EH (cell line): ENCODE data around the gene RBCK1.
"Not testable (repeated sequence)": the region's sequence is repeated elsewhere in the genome, so short reads cannot be mapped to it uniquely, and the experiment has no call there.

Experiments
- DNase-seq: peaks from one replicate; pipeline ENCODE4 v3.0.0-alpha.2; 2015; ENCODE audit warnings: low read depth

Gene RBCK1

DNA sequence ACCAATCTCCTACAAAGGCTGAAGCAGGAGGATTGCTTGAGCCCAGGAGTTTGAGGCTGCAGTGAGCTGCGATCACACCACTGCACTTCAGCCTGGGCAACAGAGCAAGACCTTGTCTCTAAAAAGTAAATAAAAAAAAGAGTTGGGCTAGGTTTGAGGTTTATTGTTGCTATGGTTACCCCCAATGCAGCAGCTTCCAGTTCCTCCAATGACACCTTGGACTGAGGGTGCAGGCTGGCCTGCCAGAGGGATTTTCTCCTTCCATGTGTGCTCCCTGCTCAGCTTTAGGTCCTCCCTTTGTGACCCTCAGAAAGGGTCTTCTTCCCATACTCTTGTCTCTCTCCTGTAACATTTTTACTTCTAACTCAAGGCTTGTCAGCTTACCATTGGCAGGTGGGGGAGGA is 64.8 kb downstream of the RBCK1 start:
- no peak for DNase-seq

- DNase-seq: no peak
Observed at GRCh38 chr20:474581-474980, 66.5 kb downstream of the RBCK1 start.

- DNase-seq: no peak
Observed at GRCh38 chr20:475463-476357, 67.6 kb downstream of the RBCK1 start.

GRCh38 chr20:476561-477249 is 68.6 kb downstream of the RBCK1 start:
- not testable (repeated sequence) for DNase-seq

- DNase-seq: peak; percentile 46
Observed at GRCh38 chr20:478010-478948, 70.2 kb downstream of the RBCK1 start.

GRCh38 chr20:478949-479429 is 70.9 kb downstream of the RBCK1 start:
- DNase-seq: peak; percentile 72

DNA sequence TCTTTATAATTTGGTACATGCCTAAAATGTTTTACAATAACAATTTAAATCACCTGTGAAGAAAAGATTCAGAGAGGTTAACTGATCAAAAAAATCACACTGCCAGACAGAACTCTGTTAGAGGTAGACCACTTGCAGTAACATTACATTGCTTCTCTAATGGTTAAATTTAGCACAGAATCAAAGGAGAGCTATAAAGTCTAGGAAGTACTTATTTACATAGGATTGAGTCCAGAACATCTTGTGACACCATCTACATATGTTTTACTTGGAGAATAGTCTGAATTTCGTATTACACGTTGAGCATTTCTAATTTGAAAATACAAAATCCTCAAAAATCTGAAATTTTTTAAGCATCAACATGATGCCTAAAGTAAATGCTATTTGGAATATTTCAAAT is 71.4 kb downstream of the RBCK1 start:
- peak; percentile 32 for DNase-seq

DNA sequence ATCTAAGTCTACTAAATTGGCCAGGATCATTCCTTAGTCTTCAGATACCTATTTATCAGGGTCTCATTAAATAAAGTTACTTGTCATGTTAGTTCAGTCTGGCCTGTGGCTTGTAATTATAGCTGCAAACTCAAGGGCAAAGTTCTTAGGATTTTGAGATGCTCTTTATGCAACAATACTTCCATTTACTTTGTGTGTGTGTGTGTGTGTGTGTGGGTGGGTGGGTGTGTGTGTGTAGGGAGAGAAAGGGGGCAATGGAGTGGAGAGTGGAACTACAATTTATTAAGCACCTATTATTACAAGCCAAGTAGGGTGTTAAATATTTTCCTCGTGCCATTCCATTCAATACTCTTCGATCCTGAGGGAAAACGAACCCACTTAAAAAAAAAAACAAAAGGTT is 71.9 kb downstream of the RBCK1 start:
- DNase-seq: no peak

- DNase-seq: no peak
Observed at GRCh38 chr20:481167-481566, 73.1 kb downstream of the RBCK1 start.
